H1 (cell line): ENCODE data around the gene FGF11. TPM values are rescaled to one million over a fixed set of nuclear protein-coding genes. Genes with fewer than 3 reads are reported as not detected.

Experiments
- BACH1 ChIP-seq: IDR thresholded peaks from 2 replicates; pipeline ENCODE4 v1.6.1; 2012; ENCODE audit warnings: low read length, improper control_type of control experiment
- BRCA1 ChIP-seq: IDR thresholded peaks from 2 replicates; pipeline ENCODE4 v1.6.1; 2012; ENCODE audit warnings: low read depth, low read length, improper control_type of control experiment
- EGR1 ChIP-seq: IDR thresholded peaks from 2 replicates; pipeline ENCODE4 v1.6.1; 2011; ENCODE audit warnings: low read depth, low read length, borderline replicate concordance
- FOSL1 ChIP-seq: IDR thresholded peaks from 2 replicates; pipeline ENCODE4 v1.6.1; 2011; ENCODE audit warnings: mild to moderate bottlenecking, low read depth, low read length, moderate library complexity; ENCODE audit not compliant: insufficient read depth
- HDAC6 ChIP-seq: IDR thresholded peaks from one replicate; pipeline ENCODE4 v1.7.1; 2012; ENCODE audit warnings: low read depth, mild to moderate bottlenecking, inconsistent platforms, low read length, moderate library complexity
- KDM1A ChIP-seq: fragments of 200-600, 300-600 bp; sonication (generic); IDR thresholded peaks from 2 replicates; pipeline ENCODE4 v1.7.1; 2016; ENCODE audit warnings: mild to moderate bottlenecking, low read length, borderline replicate concordance
- NANOG ChIP-seq: IDR thresholded peaks from 2 replicates; pipeline ENCODE4 v1.6.1; 2011; ENCODE audit warnings: low read length, low read depth, mild to moderate bottlenecking, inconsistent platforms; ENCODE audit not compliant: insufficient read depth, poor library complexity, severe bottlenecking
- NRF1 ChIP-seq: IDR thresholded peaks from 2 replicates; pipeline ENCODE4 v1.6.1; 2011; ENCODE audit warnings: mild to moderate bottlenecking, low read depth, low read length, improper control_type of control experiment
- POLR2AphosphoS5 ChIP-seq: IDR thresholded peaks from 2 replicates; pipeline ENCODE4 v1.6.1; 2011; ENCODE audit warnings: low read depth, low read length
- POU5F1 ChIP-seq: IDR thresholded peaks from 2 replicates; pipeline ENCODE4 v1.6.1; 2011; ENCODE audit warnings: low read depth, mild to moderate bottlenecking, low read length, moderate library complexity
- RAD21 ChIP-seq, 2 experiments: IDR thresholded peaks in 1 of 2; conservative IDR thresholded peaks in 1 of 2; 2 replicates each; pipeline ENCODE4 v1.6.1; 2011; ENCODE audit warnings: low read depth in 2 of 2, low read length in 2 of 2, improper control_type of control experiment in 1 of 2, inconsistent platforms in 1 of 2, mild to moderate bottlenecking in 1 of 2, moderate library complexity in 1 of 2
- RFX5 ChIP-seq: IDR thresholded peaks from 2 replicates; pipeline ENCODE4 v1.6.1; 2011; ENCODE audit warnings: low read depth, low read length, improper control_type of control experiment, borderline replicate concordance
- RNF2 ChIP-seq: fragments of 200-900, 300-1000 bp; sonication (generic); IDR thresholded peaks from 2 replicates; pipeline ENCODE4 v1.7.1; 2016; ENCODE audit warnings: borderline replicate concordance, low read depth, mild to moderate bottlenecking, antibody characterized with exemption, low read length; ENCODE audit not compliant: poor library complexity, severe bottlenecking; ENCODE audit errors: missing control alignments
- RXRA ChIP-seq: IDR thresholded peaks from 2 replicates; pipeline ENCODE4 v1.6.1; 2011; ENCODE audit warnings: low read depth, mild to moderate bottlenecking, low read length, moderate library complexity; ENCODE audit not compliant: insufficient read depth
- SIRT6 ChIP-seq: IDR thresholded peaks from one replicate; pipeline ENCODE4 v1.7.1; 2012; ENCODE audit warnings: low read length, inconsistent platforms
- SIX5 ChIP-seq: IDR thresholded peaks from 2 replicates; pipeline ENCODE4 v1.6.1; 2011; ENCODE audit warnings: mild to moderate bottlenecking, low read depth, low read length
- SP2 ChIP-seq: IDR thresholded peaks from 2 replicates; pipeline ENCODE4 v1.6.1; 2012; ENCODE audit warnings: mild to moderate bottlenecking, low read length, inconsistent platforms
- SP4 ChIP-seq: IDR thresholded peaks from 2 replicates; pipeline ENCODE4 v1.6.1; 2012; ENCODE audit warnings: low read length, inconsistent platforms
- SUZ12 ChIP-seq: fragments of 200-600 bp; sonication (generic); IDR thresholded peaks from 2 replicates; pipeline ENCODE4 v1.6.1; 2012; ENCODE audit warnings: mild to moderate bottlenecking, inconsistent platforms, low read length, moderate library complexity, mixed read lengths
- TAF1 ChIP-seq: IDR thresholded peaks from 2 replicates; pipeline ENCODE4 v1.6.1; 2011; ENCODE audit warnings: mild to moderate bottlenecking, low read depth, low read length
- TAF7 ChIP-seq: optimal IDR thresholded peaks from 2 replicates; pipeline ENCODE3; 2011; ENCODE audit warnings: low read depth, mild to moderate bottlenecking, inconsistent platforms, low read length, moderate library complexity, borderline replicate concordance
- TBP ChIP-seq: IDR thresholded peaks from 2 replicates; pipeline ENCODE4 v1.6.1; 2011; ENCODE audit warnings: low read depth, low read length, improper control_type of control experiment
- ZNF274 ChIP-seq: IDR thresholded peaks from 2 replicates; pipeline ENCODE4 v1.7.0; 2012; ENCODE audit warnings: low read length, borderline replicate concordance; ENCODE audit errors: extremely low read depth
- polyA plus RNA-seq, 7 experiments: library from polyadenylated mRNA; depleted of rRNA in 3 of 7; stranded (reverse) in 5 of 7; unstranded in 2 of 7; fragments of >200 nt in 5 of 7; fragments of 200-250 nt in 2 of 7; gene quantifications; 1 replicate in 5 of 7; 2 replicates in 1 of 7; 4 replicates in 1 of 7; pipeline versions ENCODE4 v1.2.1 to v1.2.3, GENCODE V29; 2011 to 2013; ENCODE audit warnings: missing spikeins in 2 of 7, mixed read lengths in 2 of 7
- total RNA-seq: library from RNA; stranded (reverse); fragmentation: NEBNext Ultra II Directional; extraction: Animal tissue kit (Norgen Biotek cat#: 25700); gene quantifications from 2 replicates; pipeline ENCODE4 v1.2.1, GENCODE V29; 2021
- TF ChIP-seq, protein P1 (sequence below): IDR thresholded peaks from 2 replicates; pipeline ENCODE4 v1.6.1; 2011; ENCODE audit warnings: low read depth, mild to moderate bottlenecking, low read length; ENCODE audit not compliant: insufficient read depth
- TF ChIP-seq, protein P2 (sequence below): IDR thresholded peaks from 2 replicates; pipeline ENCODE4 v1.6.1; 2012; ENCODE audit warnings: low read length, inconsistent platforms

The FGF11 gene
- total and polyA plus RNA-seq, 2 of the 8 experiments (the other 6 are each of a cell fraction or from before 2014, with no cell fraction given) = 11.8 to 26.1 TPM

DNA sequence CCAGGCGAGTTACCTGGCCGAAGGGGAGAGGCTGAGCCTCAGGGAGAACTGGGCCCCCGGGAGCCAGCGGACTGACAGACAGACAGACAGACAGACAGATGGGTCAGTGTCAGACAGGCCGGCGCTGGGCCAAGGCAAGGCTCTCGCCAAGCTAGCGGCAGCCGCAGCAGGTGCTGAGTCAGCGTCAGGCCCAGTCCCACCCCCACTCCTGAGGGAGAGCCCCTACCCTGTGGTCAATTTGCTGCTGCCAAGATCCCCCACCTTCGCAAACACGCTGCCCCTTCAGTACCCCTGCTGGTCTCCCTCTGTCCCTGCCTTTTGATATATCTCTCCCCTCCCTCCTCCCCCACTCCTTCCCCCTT lies 1.5 kb downstream of the FGF11 start (continued):
- no peak for TF ChIP-seq ZNF274
- TF ChIP-seq TAF7 = no peak
- TF ChIP-seq, protein P1, sequence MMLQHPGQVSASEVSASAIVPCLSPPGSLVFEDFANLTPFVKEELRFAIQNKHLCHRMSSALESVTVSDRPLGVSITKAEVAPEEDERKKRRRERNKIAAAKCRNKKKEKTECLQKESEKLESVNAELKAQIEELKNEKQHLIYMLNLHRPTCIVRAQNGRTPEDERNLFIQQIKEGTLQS = no peak
- TF ChIP-seq FOSL1 = no peak
- no peak for TF ChIP-seq TAF1
- no peak for TF ChIP-seq RAD21 (IDR thresholded peaks at IDR 0.05 in 1 of 2, conservative IDR thresholded peaks at IDR 0.05 in 1 of 2; ENCODE audit: low read depth in 2 of 2, low read length in 2 of 2)
- TF ChIP-seq EGR1 = no peak
- TF ChIP-seq SUZ12 = no peak
- no peak for TF ChIP-seq POU5F1
- no peak for TF ChIP-seq HDAC6
- no peak for TF ChIP-seq NRF1
- no peak for TF ChIP-seq RXRA
- TF ChIP-seq NANOG = no peak
- TF ChIP-seq SP2 = no peak
- TF ChIP-seq BRCA1 = no peak
- TF ChIP-seq SP4 = no peak
- TF ChIP-seq SIRT6 = no peak
- TF ChIP-seq BACH1 = peak; percentile 90
- TF ChIP-seq RFX5 = no peak
- no peak for TF ChIP-seq RNF2
- no peak for TF ChIP-seq TBP
- TF ChIP-seq POLR2AphosphoS5 = no peak
- TF ChIP-seq SIX5 = no peak
- 0 out of 2 replicates have a peak, but pooled peaks have one; percentile 32 for TF ChIP-seq KDM1A
- TF ChIP-seq, protein P2, sequence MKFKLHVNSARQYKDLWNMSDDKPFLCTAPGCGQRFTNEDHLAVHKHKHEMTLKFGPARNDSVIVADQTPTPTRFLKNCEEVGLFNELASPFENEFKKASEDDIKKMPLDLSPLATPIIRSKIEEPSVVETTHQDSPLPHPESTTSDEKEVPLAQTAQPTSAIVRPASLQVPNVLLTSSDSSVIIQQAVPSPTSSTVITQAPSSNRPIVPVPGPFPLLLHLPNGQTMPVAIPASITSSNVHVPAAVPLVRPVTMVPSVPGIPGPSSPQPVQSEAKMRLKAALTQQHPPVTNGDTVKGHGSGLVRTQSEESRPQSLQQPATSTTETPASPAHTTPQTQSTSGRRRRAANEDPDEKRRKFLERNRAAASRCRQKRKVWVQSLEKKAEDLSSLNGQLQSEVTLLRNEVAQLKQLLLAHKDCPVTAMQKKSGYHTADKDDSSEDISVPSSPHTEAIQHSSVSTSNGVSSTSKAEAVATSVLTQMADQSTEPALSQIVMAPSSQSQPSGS = no peak
